ENCODE measurements around the gene RAMP3.

The RAMP3 gene

DNA sequence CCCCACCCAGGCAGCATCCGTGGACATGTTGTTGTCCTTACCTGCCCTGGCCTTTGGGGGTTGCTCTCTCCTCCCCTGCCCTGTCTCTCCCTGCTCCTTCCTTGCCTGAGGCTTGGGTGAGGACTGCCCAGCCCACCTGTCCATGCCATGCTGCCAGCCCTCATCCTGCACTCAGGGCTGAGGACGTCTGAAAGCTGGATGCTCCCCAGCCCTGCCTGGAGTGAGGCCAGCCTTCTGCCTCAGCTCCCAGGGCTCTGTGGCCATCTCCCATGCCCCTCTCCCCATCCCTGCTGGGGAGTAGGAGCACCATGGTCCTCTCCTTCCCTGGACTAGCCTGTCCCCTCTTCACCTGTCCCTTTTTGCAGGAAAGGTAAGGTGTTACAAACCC is 68.4 kb downstream of the RAMP3 start:
- no peak for DNase-seq

DNA sequence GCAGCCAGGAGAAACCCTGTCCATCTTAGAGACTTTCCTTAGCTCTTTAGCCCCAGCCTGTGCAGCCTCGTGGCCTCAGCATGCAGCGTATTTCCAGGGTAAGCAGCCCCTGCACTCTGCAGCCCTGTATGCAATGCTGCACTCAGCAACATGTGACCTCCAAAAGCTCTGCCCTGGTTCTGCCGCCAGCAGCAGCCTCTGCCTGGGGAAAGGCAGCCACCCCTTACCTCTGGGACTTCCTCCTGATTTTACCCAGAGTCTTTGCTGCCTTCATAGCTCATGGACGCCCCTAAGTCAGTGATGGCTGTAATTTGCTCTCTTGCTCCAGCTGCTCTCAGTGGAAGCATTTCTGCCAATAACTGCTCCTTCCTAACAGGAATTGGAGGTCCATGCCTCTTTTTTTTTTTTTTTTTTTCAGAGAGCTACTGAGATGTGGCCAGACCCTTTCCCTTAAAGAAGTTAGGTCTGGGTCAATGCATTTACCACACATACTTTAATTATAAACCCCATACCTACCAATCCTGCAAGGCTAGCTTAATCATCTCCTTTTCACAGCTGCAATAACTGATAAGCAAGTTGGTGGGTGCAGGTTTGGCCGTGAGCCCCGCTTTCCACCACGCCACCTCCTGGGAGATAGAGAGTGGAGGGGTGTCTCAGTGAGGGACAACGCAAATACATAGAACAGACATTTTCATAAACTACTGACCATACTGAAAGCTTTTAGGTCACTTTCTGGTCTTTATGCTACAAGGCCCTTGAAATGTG is 71.7 kb downstream of the RAMP3 start:
- no peak for DNase-seq

DNA sequence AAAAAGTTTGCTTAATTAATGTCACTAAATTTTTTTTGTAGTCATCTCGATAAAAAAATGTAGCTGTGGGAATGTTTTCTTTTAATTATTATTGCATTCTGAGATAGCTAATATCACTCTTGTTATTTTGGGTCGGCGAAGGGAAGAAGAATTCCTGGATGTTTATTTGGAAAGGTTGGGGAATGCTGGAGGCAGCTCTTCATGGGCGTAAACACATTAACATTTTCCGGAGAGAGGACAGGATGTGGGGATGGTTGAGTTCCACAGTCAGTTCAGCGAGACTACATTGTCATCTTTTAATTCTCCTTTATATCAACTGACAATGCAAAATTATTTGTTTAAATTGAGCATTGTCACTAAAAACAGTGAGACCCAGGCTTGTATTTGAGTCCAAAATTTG is 72.5 kb downstream of the RAMP3 start:
- DNase-seq: no peak

DNA sequence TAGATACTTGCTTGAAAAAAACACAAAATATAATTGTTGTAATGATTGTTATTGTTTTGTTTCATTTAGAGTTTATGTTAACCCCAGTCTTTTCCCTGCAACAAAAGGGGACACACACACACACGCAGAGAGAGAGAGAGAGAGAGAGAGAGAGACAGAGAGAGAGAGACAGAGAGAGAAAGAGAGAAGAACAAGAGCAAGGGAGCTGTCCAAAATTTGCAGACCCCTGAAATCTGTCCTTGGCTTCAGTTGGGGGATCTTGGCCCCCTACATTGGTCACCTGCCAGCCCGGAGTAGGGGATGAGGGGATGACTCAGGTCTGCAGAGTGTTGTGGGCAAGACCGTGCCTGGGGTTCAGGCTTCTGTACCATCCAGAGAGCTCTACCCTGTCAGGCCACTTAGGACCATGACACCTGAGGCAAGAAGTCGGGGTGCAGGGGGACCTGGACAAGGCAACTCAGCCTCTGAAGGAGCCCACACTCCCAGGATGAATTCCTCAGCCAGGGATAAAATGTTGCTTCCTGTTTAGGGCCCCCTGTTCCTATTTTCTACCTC is 73.1 kb downstream of the RAMP3 start:
- no peak for DNase-seq

DNA sequence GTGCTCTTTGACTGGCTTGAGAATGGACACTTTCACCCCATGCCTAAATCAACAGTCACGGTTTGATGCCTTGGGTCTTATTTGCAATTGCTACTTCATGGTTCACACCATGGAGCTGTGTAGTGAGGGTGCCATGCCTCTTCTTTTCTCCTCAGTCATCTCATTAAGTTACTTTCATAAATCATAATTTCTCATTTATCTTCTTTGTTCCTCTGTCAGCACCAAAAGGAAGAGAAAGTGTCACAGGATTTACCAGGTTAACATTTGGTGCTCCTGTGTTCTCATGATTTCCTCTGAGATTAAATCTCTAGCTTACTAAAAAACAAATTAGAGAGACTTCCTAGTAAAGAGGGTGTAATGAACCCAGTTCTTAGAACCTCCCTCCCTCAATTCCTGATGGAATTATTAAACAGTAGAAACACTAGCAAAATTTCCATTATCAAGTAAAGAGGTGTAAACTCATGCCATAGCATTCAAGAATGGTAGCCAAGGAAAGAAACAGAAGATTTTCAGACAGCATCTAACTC is 75.7 kb downstream of the RAMP3 start:
- no peak for DNase-seq

Data from stimulated activated CD4-positive, alpha-beta T cell treated with anti-CD3 and anti-CD28 coated beads, Interleukin-2, amount 100 ng/mL, for 48 hours (primary cell).